PC-3 (cell line): ENCODE results near the gene ADAMTS5. TPM values are rescaled to one million over a fixed set of nuclear protein-coding genes. Genes with fewer than 3 reads are reported as not detected.

Experiments
- ATAC-seq: fragments of 200-7000 bp; cut with Tn5 transposase; 2 replicates; pipeline ENCODE4 v1.9.1; 2020; ENCODE audit warnings: mild to moderate bottlenecking, moderate library complexity
- BruUV-seq: library from RNA; stranded (reverse); fragments of 400-500 nt; replicated peaks from 2 replicates; lab custom pipeline; 2021; lab: Mats Ljungman, UMichigan
- CTCF ChIA-PET: fragments of 300-600 bp; sonication (Branson Sonifier 250); formaldehyde crosslinking; loops from one replicate; lab custom pipeline; 2022; ENCODE audit warnings: antibody characterized with exemption; lab: Charles Lee
- POLR2A ChIA-PET: fragments of 300-600 bp; sonication (Branson Sonifier 250); formaldehyde crosslinking; loops from one replicate; lab custom pipeline; 2022; ENCODE audit warnings: antibody characterized with exemption; ENCODE audit not compliant: unreplicated experiment; lab: Charles Lee
- DNase-seq: peaks from one replicate; pipeline ENCODE4 v3.0.0-alpha.2; 2015
- H2AFZ ChIP-seq: fragments of 300-600 bp; sonication (generic); 2 replicates; pipeline ENCODE4 v1.6.0; 2016; ENCODE audit warnings: antibody characterized with exemption, low read length
- H3F3A ChIP-seq: fragments of 300-600 bp; sonication (generic); one replicate; pipeline ENCODE4 v1.6.0; 2017; ENCODE audit warnings: antibody characterized with exemption, low read length, control low read depth, mild to moderate bottlenecking; ENCODE audit not compliant: unreplicated experiment
- H3K27ac ChIP-seq: fragments of 300-600 bp; sonication (generic); 2 replicates; pipeline ENCODE4 v1.5.1; 2016; ENCODE audit warnings: mild to moderate bottlenecking, low read length
- H3K27me3 ChIP-seq: fragments of 300-600 bp; sonication (generic); 2 replicates; pipeline ENCODE4 v1.6.1; 2016; ENCODE audit warnings: low read length, mixed read lengths
- H3K36me3 ChIP-seq: fragments of 300-600 bp; sonication (generic); 2 replicates; pipeline ENCODE4 v1.6.1; 2016; ENCODE audit warnings: low read depth, mixed run types, low read length, mixed read lengths
- H3K4me1 ChIP-seq: fragments of 300-600 bp; sonication (generic); 2 replicates; pipeline ENCODE4 v1.5.1; 2016; ENCODE audit warnings: low read length; ENCODE audit not compliant: insufficient read depth
- H3K4me2 ChIP-seq: fragments of 300-600 bp; sonication (generic); 2 replicates; pipeline ENCODE4 v1.6.0; 2016; ENCODE audit warnings: low read length
- H3K4me3 ChIP-seq: fragments of 300-600 bp; sonication (generic); 2 replicates; pipeline ENCODE4 v1.5.1; 2016; ENCODE audit warnings: mild to moderate bottlenecking, low read length, mixed read lengths
- H3K79me2 ChIP-seq: fragments of 300-600 bp; sonication (generic); 2 replicates; pipeline ENCODE4 v1.6.1; 2017; ENCODE audit warnings: low read length, mixed read lengths
- H3K9ac ChIP-seq: fragments of 300-600 bp; sonication (generic); 2 replicates; pipeline ENCODE4 v1.6.0; 2016; ENCODE audit warnings: mild to moderate bottlenecking, low read length
- H3K9me2 ChIP-seq: fragments of 300-600 bp; sonication (generic); replicated peaks from 2 replicates; pipeline ENCODE4 v1.6.1; 2016; ENCODE audit warnings: mixed run types, low read length, mixed read lengths
- H3K9me3 ChIP-seq: fragments of 300-600 bp; sonication (generic); 2 replicates; pipeline ENCODE4 v1.6.1; 2016; ENCODE audit warnings: low read length, mixed read lengths
- H4K20me1 ChIP-seq: fragments of 300-600 bp; sonication (generic); 2 replicates; pipeline ENCODE4 v1.6.1; 2016; ENCODE audit warnings: low read length, mixed read lengths
- EZH2 ChIP-seq: fragments of 300-600 bp; sonication (generic); IDR thresholded peaks from one replicate; pipeline ENCODE4 v1.6.1; 2017; ENCODE audit warnings: antibody characterized with exemption, mild to moderate bottlenecking, low read length; ENCODE audit not compliant: unreplicated experiment
- EZH2phosphoT487 ChIP-seq: fragments of 300-600 bp; sonication (generic); IDR thresholded peaks from 2 replicates; pipeline ENCODE4 v1.6.1; 2018; ENCODE audit warnings: mild to moderate bottlenecking, antibody characterized with exemption, low read length, borderline replicate concordance
- intact Hi-C: fragments of 100-400 bp; cut with micrococcal nuclease; formaldehyde crosslinking; loops from 2 replicates; pipeline ENCODE4 v1.9.0; 2023
- total RNA-seq: library from RNA; depleted of rRNA; stranded (reverse); fragments of >200 nt; gene quantifications from 2 replicates; pipeline ENCODE4 v1.2.3, GENCODE V29; 2014
- TF ChIP-seq, protein P1 (sequence below): fragments of 300-600 bp; sonication (generic); conservative IDR thresholded peaks from 2 replicates; pipeline ENCODE4 v1.5.1; 2017; ENCODE audit warnings: antibody characterized with exemption, low read depth, mild to moderate bottlenecking, low read length

The ADAMTS5 gene
- total RNA-seq, 1 experiment from 2014 or later: not detected

DNA sequence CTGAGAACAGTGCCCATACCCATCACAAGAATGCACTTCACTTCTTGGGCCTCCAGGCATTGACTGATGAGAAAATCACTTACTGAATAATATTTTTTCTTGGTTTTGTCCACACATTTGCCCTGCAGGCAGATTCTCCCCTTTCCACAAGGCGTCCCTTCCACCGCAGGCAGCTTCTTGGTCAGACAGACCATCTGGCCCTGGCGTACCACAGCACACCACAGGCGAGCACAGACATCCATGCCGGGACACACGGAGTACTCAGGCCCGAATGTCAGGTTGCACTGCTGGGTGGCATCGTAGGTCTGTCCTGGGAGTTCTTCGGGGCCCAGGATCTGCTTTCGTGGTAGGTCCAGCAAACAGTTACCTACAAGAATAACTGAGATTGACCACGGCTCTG, 32.5 kb downstream of the ADAMTS5 start:
- Histone ChIP-seq H3K4me2 (no peak overlapping the region), H4K20me1 (no peaks in the 10 kb centered on the region), H3K9me2 (no peaks in the 10 kb centered on the region), H2AFZ (no peak overlapping the region), H3K79me2 (no peaks in the 10 kb centered on the region), H3K36me3 (no peaks in the 10 kb centered on the region), H3K9me3 (no peaks in the 10 kb centered on the region), H3K9ac (no peak overlapping the region), H3F3A (no peaks in the 10 kb centered on the region), H3K27ac (no peak overlapping the region), H3K4me1 (no peaks in the 10 kb centered on the region), H3K4me3 (no peak overlapping the region), H3K27me3 (no peaks in the 10 kb centered on the region)
- DNase-seq: no peak
- intact Hi-C loops: no loop called here
- no peak for ATAC-seq
- ChIA-PET POLR2A (no interaction called here), CTCF (no interaction called here)
- BruUV-seq: no TSS peak
- TF ChIP-seq, protein P1, sequence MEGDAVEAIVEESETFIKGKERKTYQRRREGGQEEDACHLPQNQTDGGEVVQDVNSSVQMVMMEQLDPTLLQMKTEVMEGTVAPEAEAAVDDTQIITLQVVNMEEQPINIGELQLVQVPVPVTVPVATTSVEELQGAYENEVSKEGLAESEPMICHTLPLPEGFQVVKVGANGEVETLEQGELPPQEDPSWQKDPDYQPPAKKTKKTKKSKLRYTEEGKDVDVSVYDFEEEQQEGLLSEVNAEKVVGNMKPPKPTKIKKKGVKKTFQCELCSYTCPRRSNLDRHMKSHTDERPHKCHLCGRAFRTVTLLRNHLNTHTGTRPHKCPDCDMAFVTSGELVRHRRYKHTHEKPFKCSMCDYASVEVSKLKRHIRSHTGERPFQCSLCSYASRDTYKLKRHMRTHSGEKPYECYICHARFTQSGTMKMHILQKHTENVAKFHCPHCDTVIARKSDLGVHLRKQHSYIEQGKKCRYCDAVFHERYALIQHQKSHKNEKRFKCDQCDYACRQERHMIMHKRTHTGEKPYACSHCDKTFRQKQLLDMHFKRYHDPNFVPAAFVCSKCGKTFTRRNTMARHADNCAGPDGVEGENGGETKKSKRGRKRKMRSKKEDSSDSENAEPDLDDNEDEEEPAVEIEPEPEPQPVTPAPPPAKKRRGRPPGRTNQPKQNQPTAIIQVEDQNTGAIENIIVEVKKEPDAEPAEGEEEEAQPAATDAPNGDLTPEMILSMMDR: no peak
- TF ChIP-seq EZH2 (no peak), EZH2phosphoT487 (no peak)

DNA sequence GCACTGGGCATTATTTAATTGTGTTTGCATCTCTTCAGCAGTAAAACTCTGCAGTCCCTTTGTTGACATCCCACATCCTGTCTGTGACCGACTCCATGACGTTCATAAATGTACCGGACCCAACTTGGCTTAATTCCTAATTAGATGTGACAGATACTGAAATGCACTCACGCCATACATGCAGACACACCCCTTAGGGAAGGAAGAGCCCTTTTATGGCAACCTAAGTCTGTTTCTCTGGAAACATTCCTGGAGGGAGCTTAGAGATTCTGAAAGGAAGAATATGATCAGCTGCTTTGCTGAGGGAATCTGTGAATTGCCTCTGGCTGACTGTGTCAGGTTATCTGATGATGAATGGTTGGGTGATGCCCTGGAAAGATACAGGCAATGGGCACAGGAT, 33.4 kb downstream of the ADAMTS5 start:
- ATAC-seq (no peak), DNase-seq (no peak)
- BruUV-seq: no TSS peak
- Histone ChIP-seq H3K4me3 (no peak overlapping the region), H3K4me1 (no peaks in the 10 kb centered on the region), H3K9ac (no peak overlapping the region), H3K27ac (no peak overlapping the region), H3K27me3 (no peaks in the 10 kb centered on the region), H3K79me2 (no peaks in the 10 kb centered on the region), H3K4me2 (no peak overlapping the region), H3F3A (no peaks in the 10 kb centered on the region), H3K9me3 (no peaks in the 10 kb centered on the region), H2AFZ (no peak overlapping the region), H4K20me1 (no peaks in the 10 kb centered on the region), H3K9me2 (no peaks in the 10 kb centered on the region), H3K36me3 (no peaks in the 10 kb centered on the region)
- ChIA-PET CTCF (no interaction called here), POLR2A (no interaction called here)
- intact Hi-C loops: no loop called here
- no peak for TF ChIP-seq EZH2
- TF ChIP-seq, protein P1: no peak
- TF ChIP-seq EZH2phosphoT487: no peak

DNA sequence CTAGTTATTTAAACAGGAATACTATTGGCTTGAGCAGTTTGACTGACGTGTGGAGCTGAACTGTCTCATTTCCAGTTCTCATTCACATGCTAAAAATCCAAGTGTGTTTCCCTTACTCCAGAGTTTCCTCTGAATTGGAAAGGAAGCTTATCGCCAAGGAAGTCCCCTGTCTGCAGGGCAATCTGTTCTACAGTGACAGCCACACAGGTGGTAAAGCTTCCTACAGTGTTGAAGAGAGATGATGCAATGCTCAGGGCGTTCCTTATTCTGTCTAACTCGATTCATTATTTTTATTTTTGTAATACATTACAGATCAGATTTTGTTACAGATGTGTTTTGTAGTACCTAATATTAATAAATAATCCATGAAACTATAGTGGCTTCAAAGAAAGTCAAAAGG, 41.3 kb downstream of the ADAMTS5 start:
- no peak for ATAC-seq
- no TSS peak for BruUV-seq

More for the DNA sequence above, 41.3 kb downstream of the ADAMTS5 start:
- TF ChIP-seq EZH2phosphoT487: no peak
- TF ChIP-seq, protein P1: no peak
- no peak for TF ChIP-seq EZH2
- Histone ChIP-seq H3F3A (no peaks in the 10 kb centered on the region), H3K4me1 (no peaks in the 10 kb centered on the region), H4K20me1 (no peaks in the 10 kb centered on the region), H2AFZ (no peak overlapping the region), H3K9me2 (no peaks in the 10 kb centered on the region), H3K27me3 (no peaks in the 10 kb centered on the region), H3K79me2 (no peaks in the 10 kb centered on the region), H3K4me3 (no peak overlapping the region), H3K9me3 (no peaks in the 10 kb centered on the region), H3K36me3 (no peaks in the 10 kb centered on the region), H3K27ac (no peak overlapping the region), H3K4me2 (no peak overlapping the region), H3K9ac (no peak overlapping the region)
- intact Hi-C loops: no loop called here
- DNase-seq: no peak
- CTCF ChIA-PET: no interaction called here
- POLR2A ChIA-PET: no interaction called here
